H7 (cell line): ENCODE data around the gene NLGN3. TPM values are rescaled to one million over a fixed set of nuclear protein-coding genes. Genes with fewer than 3 reads are reported as not detected.
"Not testable (repeated sequence)": the region's sequence is repeated elsewhere in the genome, so short reads cannot be mapped to it uniquely, and the experiment has no call there.

Source experiments
- DNase-seq: peaks from one replicate; pipeline ENCODE4 v3.0.0; 2012
- H3K27me3 ChIP-seq: 2 replicates; pipeline ENCODE4 v1.6.0; 2011; ENCODE audit warnings: mild to moderate bottlenecking, low read length; ENCODE audit not compliant: control insufficient read depth, insufficient read depth
- H3K36me3 ChIP-seq: replicated peaks from 2 replicates; pipeline ENCODE4 v1.5.1; 2011; ENCODE audit warnings: low read length; ENCODE audit not compliant: control insufficient read depth, insufficient read depth
- H3K4me3 ChIP-seq: 2 replicates; pipeline ENCODE4 v1.5.1; 2011; ENCODE audit warnings: low read depth, mild to moderate bottlenecking, control low read depth, low read length, moderate library complexity; ENCODE audit not compliant: insufficient read depth
- total RNA-seq: library from RNA; depleted of rRNA; stranded (reverse); fragments of >200 nt; shearing (Covaris generic); gene quantifications from 2 replicates; pipeline ENCODE4 v1.2.3, GENCODE V29; 2014

Gene NLGN3
- total RNA-seq, 1 experiment from 2014 or later = 4.6 TPM

DNA sequence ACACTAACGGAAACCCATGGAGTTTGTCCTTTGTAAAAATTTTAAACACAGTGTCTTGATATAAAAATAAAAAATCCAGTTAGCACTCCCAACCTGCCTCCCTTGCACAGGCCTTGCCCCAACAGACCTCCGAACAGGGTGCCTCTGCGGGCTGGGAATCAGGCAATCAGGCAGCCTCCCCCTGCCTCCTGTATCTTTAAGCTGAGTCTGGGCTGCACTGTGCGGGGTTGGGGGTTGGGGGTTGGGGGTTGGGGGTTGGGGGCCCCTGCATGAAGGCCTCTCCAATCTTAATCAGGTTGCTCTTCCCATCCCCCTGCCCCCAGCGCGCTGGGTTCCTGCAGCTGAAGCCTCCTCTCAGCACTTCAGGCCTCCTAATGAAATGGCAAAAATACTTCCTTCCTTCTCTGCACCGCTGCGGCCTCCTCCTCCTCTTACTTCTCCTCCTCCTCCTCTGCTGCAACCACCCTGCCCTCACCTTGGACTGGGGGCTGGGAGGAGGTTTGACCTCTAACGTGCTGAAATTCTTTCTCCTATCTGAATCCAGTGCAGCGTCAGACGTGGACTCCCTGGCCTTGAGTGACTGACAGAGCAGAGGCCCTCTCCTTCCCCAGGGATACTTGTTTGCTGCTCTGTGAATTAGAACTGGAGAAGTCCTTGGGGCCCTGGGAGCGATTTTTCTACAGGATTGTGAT is 26.6 kb downstream of the NLGN3 start:
- Histone ChIP-seq H3K27me3 (no peaks in the 10 kb centered on the region), H3K36me3 (no peaks in the 10 kb centered on the region), H3K4me3 (no peak overlapping the region)
- no peak for DNase-seq

DNA sequence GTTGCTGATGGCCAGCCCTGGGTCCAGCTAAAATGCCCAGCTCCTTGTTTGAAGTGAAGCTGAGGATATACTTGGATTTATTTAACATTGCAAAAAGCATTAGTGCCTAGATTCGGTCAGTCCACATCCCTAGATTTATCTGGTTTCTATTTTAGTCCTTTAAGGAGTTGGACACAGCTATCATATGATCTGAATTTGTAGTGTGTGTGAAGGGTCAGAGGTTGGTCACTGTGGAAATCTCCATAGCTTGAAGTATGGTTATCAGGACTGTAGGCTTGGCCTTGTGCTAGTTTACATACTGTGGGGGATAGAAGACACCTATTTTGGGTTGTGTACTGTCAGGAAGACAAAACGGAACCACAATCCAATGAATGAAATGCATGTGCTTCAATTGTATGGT is 28.8 kb downstream of the NLGN3 start:
- no peak overlapping the region for H3K4me3 ChIP-seq
- H3K36me3 ChIP-seq = no peaks in the 10 kb centered on the region
- DNase-seq = no peak

DNA sequence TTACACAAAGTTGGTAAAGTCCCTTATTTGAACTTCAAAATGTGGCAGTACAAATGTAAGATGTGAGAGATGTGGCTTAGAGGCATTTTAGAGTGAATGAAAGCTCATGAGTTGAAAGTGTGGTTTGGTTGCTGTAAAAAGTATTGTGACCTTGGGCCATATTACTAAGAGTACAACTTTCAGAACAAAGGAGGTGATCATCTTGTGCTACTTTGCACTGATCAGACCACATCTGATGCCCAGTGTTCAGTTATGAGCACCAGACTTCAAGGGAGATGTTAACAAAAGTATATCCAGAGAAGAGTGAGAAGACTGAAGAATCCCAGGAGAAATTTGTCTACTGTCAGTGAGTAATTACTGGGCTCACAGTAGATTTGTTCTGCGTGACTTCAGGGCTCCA is 30.2 kb downstream of the NLGN3 start:
- Histone ChIP-seq H3K4me3 (no peak overlapping the region), H3K36me3 (no peaks in the 10 kb centered on the region), H3K27me3 (no peaks in the 10 kb centered on the region)
- DNase-seq = no peak

More for the DNA sequence above, 28.8 kb downstream of the NLGN3 start:
- H3K27me3 ChIP-seq = no peaks in the 10 kb centered on the region

DNA sequence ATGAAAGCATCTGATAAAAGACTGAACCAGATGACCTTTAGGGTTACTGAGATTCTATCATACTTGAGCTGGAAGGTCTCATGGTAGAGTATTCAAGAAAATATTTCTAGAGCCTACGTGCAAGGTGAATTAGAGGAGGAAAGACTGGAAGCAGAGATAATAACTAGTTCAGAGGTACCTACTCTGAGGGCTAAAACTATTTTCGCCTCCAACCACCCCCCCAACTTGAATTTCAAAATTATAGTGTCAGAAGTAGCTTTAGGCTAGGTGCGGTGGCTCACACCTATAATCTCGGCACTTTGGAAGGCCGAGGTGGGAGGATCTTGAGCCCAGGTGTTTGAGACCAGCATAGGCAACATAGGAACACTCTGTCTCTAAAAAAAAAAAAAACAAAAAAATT is 30.9 kb downstream of the NLGN3 start:
- H3K27me3 ChIP-seq = no peaks in the 10 kb centered on the region
- DNase-seq = no peak
- no peak overlapping the region for H3K4me3 ChIP-seq
- H3K36me3 ChIP-seq = no peaks in the 10 kb centered on the region

DNA sequence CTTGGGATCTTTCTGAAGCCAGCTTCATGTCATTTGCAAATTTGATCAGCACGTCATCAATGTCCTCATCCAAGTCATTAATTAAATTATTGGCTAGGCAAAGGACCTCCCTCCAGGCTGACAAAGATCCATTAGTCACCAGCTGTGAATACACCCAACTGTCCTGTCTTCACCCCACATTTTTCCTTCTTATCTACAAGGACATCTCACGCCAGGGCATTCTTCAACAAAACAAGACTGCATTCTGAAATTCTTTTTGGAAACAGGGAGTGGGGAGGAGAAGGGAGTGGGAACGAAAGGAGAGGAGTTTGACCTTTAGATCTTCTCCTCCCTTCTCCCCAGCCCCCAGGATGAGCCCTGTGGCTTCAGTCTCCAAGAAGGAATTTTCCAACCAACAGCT is 32.7 kb downstream of the NLGN3 start:
- Histone ChIP-seq H3K4me3 (no peak overlapping the region), H3K36me3 (no peaks in the 10 kb centered on the region), H3K27me3 (no peaks in the 10 kb centered on the region)
- DNase-seq = no peak

DNA sequence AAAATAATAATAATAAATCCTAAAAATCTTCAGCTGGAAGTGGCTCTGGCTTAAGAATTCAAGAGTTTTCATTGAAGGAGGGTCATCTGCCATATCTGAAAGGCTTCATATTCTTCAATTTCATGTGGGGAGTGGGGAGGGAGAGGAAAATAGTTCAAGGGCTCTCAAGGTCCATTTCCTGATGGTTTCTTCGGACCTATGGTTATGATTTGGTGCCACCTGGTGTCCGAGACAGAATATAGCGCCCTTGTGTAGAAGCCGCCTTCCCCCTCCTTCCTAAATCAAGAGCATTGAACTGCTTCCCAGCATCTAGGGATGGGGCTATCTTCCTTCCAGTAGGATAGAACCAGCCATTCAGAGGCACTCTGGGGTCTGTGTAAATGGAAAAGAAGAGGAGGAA is 34.3 kb downstream of the NLGN3 start:
- H3K4me3 ChIP-seq = no peak overlapping the region
- no peaks in the 10 kb centered on the region for H3K36me3 ChIP-seq
- peak; percentile 59 for DNase-seq
- H3K27me3 ChIP-seq = no peaks in the 10 kb centered on the region

DNA sequence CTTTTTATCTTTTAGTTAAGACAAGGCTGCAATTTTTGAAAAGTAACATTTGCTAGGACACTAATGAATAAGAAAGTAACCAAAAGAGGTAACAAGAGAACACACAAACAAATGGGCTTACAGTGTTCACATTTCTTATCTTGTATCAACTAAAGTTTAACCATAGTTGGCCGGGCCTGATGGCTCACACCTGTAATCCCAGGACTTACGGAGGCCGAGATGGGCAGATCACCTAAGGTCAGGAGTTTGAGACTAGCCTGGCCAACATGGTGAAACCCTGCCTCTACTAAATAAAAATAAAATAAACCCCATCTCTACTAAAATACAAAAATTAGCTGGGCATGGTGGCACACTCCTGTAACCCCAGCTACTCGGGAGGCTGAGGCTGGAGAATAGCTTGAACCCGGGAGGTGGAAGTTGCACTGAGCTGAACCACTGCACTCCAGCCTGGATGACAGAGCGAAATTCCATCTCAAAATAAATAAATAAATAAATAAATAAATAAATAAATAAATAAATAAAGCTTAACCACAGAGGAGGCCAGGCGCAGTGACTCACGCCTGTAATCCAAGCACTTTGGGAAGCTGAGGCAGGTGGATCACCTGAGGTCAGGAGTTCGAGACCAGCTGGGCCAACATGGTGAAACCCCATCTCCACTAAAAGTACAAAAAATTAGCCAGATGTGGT is 36.1 kb downstream of the NLGN3 start:
- DNase-seq, H3K4me3 ChIP-seq, H3K36me3 ChIP-seq, H3K27me3 ChIP-seq: not testable (repeated sequence)

DNA sequence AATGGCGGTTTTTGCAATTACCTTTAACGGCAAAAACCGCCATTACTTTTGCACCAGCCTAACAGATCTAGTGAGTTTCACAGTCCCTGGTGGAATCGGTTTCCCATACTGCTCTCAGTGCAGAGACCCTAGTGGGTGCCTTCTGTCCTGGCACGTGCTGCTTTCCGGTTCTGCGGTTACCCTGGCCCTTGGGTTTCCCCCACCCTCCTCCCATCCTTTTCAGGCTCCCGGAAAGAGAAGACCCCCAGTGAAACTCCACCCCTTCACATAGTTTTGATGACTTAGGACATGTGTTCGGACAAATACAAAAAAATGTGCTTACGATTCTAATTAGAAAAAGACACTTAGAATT is 36.9 kb downstream of the NLGN3 start:
- Histone ChIP-seq H3K27me3 (no peaks in the 10 kb centered on the region), H3K36me3 (no peaks in the 10 kb centered on the region), H3K4me3 (peak overlapping the region; percentile 28)
- no peak for DNase-seq

DNA sequence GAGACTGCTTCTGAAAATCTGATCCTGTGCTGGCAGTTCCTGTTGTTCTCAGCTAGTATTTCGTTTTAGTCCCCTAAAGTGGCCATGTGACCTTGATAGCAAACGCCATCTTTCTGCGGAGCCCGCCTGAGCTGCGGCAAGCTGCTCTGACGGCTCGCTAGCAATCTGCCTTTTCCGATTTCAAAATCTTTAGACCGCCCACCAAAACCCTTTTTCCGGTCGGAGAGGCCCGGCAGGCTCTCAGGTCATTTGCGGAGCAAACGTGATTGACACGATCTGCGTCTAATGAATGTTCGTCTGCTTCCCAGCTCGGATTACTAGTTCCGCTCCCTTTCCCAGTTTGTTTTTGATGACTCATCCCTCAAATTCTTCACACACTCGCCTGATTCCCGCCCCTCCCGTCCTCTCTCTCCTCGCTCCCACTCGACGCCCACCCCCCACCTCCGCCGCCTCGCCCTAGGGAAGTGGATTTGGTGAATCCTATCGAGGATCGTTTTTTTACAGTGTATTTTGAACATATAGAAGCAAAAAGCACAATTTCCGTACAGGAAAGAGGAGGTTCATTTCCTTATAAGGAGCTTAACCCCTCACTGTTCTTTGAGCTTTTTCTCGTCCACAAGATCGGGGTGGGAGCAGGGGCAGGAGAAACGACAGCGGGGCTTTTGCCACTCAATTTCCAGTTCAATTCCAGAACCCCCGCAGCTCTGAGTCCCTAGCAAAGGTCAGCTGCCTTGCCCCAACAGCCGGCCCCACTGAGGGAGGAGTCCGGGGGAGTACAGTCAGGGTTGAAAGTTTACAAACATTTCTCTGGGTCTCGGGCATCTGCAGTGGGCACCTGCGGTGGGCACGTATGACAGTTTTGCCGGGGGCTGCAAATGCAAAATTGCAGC is 37.5 kb downstream of the NLGN3 start:
- peak overlapping the region; percentile 28 for H3K4me3 ChIP-seq
- H3K27me3 ChIP-seq = no peaks in the 10 kb centered on the region
- H3K36me3 ChIP-seq = no peaks in the 10 kb centered on the region
- peak; percentile 78 for DNase-seq

DNA sequence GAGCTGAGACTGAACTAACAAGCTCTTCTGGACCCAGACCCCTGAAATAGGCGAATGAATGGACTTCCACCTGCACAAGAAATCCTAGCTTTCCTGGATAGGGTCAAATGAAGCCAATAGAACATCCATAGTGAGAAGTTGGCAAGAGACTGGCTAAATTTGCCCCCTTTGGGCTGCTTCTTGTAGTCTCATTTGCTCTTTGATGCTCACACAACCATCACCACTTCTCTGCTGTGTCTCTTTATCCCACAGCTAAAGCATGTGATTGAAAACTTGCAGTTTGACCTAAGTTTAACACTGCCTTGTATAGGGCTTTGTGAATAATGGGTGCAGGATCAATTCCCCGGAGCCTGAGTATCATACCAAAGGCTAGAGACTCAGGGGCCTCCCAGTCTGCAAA is 38.2 kb downstream of the NLGN3 start:
- H3K4me3 ChIP-seq = no peak overlapping the region
- H3K27me3 ChIP-seq = no peaks in the 10 kb centered on the region
- H3K36me3 ChIP-seq = no peaks in the 10 kb centered on the region
- no peak for DNase-seq

DNA sequence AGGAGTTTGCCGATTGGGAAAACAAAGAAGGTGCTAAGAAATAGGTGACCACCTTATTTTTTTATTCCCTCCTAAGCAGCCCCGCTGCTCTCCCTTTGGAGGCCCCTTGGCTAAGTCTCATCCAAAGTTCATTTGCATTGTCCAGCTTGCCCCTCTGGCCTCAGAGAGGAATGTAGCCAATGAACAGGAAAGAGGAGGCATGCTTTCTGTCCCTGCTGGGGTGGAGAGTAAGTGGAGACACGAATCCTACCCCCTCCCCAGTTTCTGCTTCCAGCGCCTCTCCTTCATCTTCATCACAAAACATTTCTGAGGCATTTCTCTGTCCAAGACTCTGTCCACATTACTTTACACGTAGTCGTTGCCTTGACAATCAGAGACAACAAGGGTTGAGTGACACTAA is 38.7 kb downstream of the NLGN3 start:
- H3K36me3 ChIP-seq = no peaks in the 10 kb centered on the region
- no peak overlapping the region for H3K4me3 ChIP-seq
- DNase-seq = no peak

DNA sequence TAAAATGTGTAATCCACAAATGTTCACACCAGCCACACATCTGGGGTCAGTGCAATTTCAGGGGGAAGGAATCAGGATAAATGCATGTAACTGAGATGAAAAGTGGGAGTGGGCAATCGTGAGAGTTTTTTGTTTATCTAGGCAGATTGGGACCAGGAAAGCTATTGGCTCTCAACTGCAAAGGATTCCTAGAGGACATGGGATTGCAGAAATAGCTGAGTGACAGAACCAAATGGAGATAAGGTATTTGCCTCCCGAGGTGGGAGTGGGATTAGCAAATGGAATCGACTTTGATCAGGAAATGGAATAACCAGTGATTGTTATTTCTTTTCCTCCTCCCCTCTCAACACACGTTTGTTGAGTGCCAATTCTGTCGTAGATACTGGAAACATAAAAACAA is 39.5 kb downstream of the NLGN3 start:
- no peaks in the 10 kb centered on the region for H3K36me3 ChIP-seq
- no peak overlapping the region for H3K4me3 ChIP-seq
- H3K27me3 ChIP-seq = no peaks in the 10 kb centered on the region
- no peak for DNase-seq

More for the DNA sequence above, 38.7 kb downstream of the NLGN3 start:
- no peaks in the 10 kb centered on the region for H3K27me3 ChIP-seq

DNA sequence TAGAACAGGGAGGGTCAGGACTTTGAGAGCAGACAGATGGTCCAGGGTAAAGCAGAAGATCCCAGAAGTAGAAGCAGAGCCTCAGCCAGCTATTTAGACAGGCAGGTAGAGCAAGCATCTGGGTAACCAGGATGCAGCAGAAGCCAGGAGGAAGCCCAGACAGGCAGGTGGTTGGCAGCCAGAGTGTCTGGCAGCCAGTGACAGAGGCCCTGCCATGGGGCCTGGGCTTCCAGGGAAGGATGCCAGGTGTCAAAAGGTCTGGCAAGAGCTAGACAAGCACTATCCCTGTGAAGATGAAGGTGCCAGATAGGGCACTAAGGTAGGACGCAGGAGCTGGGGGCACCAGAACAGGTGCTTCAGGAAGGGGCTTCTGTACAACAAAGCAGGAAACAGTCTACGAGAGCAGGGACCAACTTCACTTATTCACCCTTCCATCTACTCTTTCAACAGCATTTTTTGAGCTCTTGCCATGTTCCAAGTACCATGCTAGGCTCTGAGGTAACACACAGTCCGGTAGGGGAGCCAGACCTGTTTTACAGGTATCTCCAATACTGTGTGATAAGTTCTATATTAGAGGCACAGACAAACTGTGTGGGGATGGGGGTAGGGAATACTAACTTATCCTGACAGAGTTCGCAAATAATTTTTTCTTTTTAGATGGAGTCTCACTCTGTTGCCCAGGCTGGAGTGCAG is 40.3 kb downstream of the NLGN3 start:
- Histone ChIP-seq H3K27me3 (no peaks in the 10 kb centered on the region), H3K4me3 (no peak overlapping the region), H3K36me3 (no peaks in the 10 kb centered on the region)
- DNase-seq = no peak

DNA sequence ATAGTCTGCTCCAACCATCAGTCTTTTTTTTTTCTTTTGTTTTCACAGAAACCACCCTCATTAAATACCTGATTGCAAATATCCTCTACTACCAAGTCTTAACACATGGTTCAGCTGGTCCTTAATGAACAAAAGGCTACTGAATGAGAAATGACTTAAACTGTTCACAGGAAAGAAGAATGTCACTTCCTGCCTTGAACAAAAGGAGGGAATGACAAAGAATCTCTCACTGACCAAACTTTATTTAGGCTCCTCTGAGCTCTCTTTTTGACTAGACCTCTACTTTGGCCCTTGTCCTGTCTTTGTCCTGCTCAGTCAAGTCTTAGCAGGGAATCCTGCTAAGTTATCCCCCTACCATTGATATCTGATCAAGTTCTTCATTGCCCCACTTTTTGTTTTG is 46.6 kb downstream of the NLGN3 start:
- no peak overlapping the region for H3K4me3 ChIP-seq
- DNase-seq = no peak

More for the DNA sequence above, 46.6 kb downstream of the NLGN3 start:
- Histone ChIP-seq H3K36me3 (no peaks in the 10 kb centered on the region), H3K27me3 (no peaks in the 10 kb centered on the region)
